Keratinocyte (primary cell): Measurements from ENCODE around the gene NOX4. TPM values are rescaled to one million over a fixed set of nuclear protein-coding genes. Genes with fewer than 3 reads are reported as not detected.

ENCODE experiments used
- DNase-seq: peaks from one replicate; pipeline ENCODE4 v3.0.0-alpha.2; 2011; ENCODE audit warnings: low read depth, missing footprints, low spot score
- FAIRE-seq: peaks from 2 replicates; lab custom pipeline; 2011; peaks lifted over from hg19 to GRCh38; lab: Jason Lieb, UNC
- H2AFZ ChIP-seq: 2 replicates; pipeline ENCODE4 v1.6.0; 2012; ENCODE audit warnings: low read length, control low read depth, inconsistent platforms; ENCODE audit not compliant: control insufficient read depth
- H3K27ac ChIP-seq: 2 replicates; pipeline ENCODE4 v1.5.1; 2011; ENCODE audit warnings: low read length; ENCODE audit not compliant: control insufficient read depth, insufficient read depth
- H3K27me3 ChIP-seq: 3 replicates; pipeline ENCODE4 v1.6.0; 2011; ENCODE audit warnings: low read length; ENCODE audit not compliant: control insufficient read depth, insufficient read depth; ENCODE audit errors: extremely low read depth
- H3K36me3 ChIP-seq, 2 experiments: 2 replicates in 1 of 2; 3 replicates in 1 of 2; pipeline ENCODE4 v1.5.1; 2011; ENCODE audit warnings: low read length in 2 of 2, mild to moderate bottlenecking in 1 of 2; ENCODE audit not compliant: control insufficient read depth in 2 of 2, insufficient read depth in 2 of 2; ENCODE audit errors: extremely low read depth in 1 of 2
- H3K4me1 ChIP-seq: 3 replicates; pipeline ENCODE4 v1.5.1; 2011; ENCODE audit warnings: low read length; ENCODE audit not compliant: control insufficient read depth, insufficient read depth; ENCODE audit errors: extremely low read depth
- H3K4me2 ChIP-seq: 3 replicates; pipeline ENCODE4 v1.6.0; 2011; ENCODE audit warnings: low read depth, low read length; ENCODE audit not compliant: control insufficient read depth, insufficient read depth; ENCODE audit errors: extremely low read depth
- H3K4me3 ChIP-seq, 3 experiments: fragments of 200-600 bp in 1 of 3; sonication (generic) in 1 of 3; 2 replicates in 2 of 3; 3 replicates in 1 of 3; pipeline ENCODE4 v1.5.1; 2011 to 2016; ENCODE audit warnings: low read length in 3 of 3, mild to moderate bottlenecking in 3 of 3, control low read depth in 2 of 3, inconsistent platforms in 1 of 3, low read depth in 1 of 3, mixed read lengths in 1 of 3, mixed run types in 1 of 3, moderate library complexity in 1 of 3; ENCODE audit not compliant: control insufficient read depth in 2 of 3, insufficient read depth in 2 of 3; ENCODE audit errors: extremely low read depth in 1 of 3
- H3K79me2 ChIP-seq: 2 replicates; pipeline ENCODE4 v1.6.0; 2012; ENCODE audit warnings: low read length; ENCODE audit not compliant: control insufficient read depth, insufficient read depth
- H3K9ac ChIP-seq: 3 replicates; pipeline ENCODE4 v1.6.0; 2011; ENCODE audit warnings: low read length; ENCODE audit not compliant: control insufficient read depth, insufficient read depth; ENCODE audit errors: extremely low read depth
- H3K9me1 ChIP-seq: 3 replicates; pipeline ENCODE4 v1.6.0; 2011; ENCODE audit warnings: low read length; ENCODE audit not compliant: control insufficient read depth, insufficient read depth; ENCODE audit errors: extremely low read depth
- H3K9me3 ChIP-seq: 2 replicates; pipeline ENCODE4 v1.5.1; 2012; ENCODE audit warnings: low read depth, low read length; ENCODE audit not compliant: control insufficient read depth
- H4K20me1 ChIP-seq: 3 replicates; pipeline ENCODE4 v1.6.0; 2011; ENCODE audit warnings: low read length; ENCODE audit not compliant: control insufficient read depth, insufficient read depth; ENCODE audit errors: extremely low read depth
- EZH2 ChIP-seq: IDR thresholded peaks from one replicate; pipeline ENCODE4 v1.6.1; 2012; ENCODE audit warnings: inconsistent platforms, mild to moderate bottlenecking, low read length, moderate library complexity
- dilution Hi-C: fragments of 300-500 bp; cut with MboI; formaldehyde crosslinking; loops from one replicate; pipeline ENCODE4 v1.7.0; 2020; ENCODE audit warnings: low sequenced_read_pairs; ENCODE audit not compliant: extremely low pct_ligation_motif_present
- polyA plus RNA-seq, 5 experiments: library from polyadenylated mRNA; depleted of rRNA in 3 of 5; stranded (reverse) in 3 of 5; stranded (forward) in 1 of 5; unstranded in 1 of 5; fragments of >200 nt; gene quantifications; 1 replicate in 1 of 5; 2 replicates in 3 of 5; 3 replicates in 1 of 5; pipeline versions ENCODE4 v1.2.1 to v1.2.3, GENCODE V29; 2011 to 2012; ENCODE audit warnings: missing spikeins in 2 of 5, low read depth in 1 of 5, low replicate concordance in 1 of 5
- TF ChIP-seq, protein P1 (sequence below), 3 experiments: IDR thresholded peaks in 1 of 3; conservative IDR thresholded peaks in 1 of 3; optimal IDR thresholded peaks in 1 of 3; 2 replicates in 2 of 3; 3 replicates in 1 of 3; pipeline versions ENCODE3 to v1.5.1; 2011; ENCODE audit warnings: low read length in 3 of 3, mild to moderate bottlenecking in 3 of 3, moderate library complexity in 2 of 3, control low read depth in 1 of 3, inconsistent platforms in 1 of 3; ENCODE audit not compliant: insufficient read depth in 2 of 3; ENCODE audit errors: extremely low read depth in 1 of 3

The NOX4 gene
- polyA plus RNA-seq, 1 donor (not counting 4 experiments of a cell fraction or from before 2014, with no cell fraction given), result not detected

DNA sequence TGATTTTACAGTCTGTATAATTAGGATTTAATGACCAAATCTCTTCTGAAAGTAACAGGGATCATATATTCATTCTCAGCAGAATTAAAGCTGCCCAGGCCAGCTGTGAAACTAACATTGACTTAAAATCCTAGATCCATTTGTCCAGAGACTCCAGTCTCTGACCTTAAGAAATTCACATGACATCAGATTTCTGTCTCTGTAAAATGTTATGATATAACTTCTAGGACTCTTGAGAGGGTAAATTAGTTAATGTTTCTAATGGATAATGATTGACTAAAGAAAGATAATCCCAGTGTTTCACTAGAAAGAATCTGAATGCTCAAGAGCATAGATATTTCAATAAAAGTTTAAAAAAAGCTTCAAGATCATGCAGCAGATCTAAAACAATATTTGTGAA, 6.3 kb downstream of the NOX4 start:
- dilution Hi-C loops, result no loop called here
- no peak for FAIRE-seq
- TF ChIP-seq, protein P1, sequence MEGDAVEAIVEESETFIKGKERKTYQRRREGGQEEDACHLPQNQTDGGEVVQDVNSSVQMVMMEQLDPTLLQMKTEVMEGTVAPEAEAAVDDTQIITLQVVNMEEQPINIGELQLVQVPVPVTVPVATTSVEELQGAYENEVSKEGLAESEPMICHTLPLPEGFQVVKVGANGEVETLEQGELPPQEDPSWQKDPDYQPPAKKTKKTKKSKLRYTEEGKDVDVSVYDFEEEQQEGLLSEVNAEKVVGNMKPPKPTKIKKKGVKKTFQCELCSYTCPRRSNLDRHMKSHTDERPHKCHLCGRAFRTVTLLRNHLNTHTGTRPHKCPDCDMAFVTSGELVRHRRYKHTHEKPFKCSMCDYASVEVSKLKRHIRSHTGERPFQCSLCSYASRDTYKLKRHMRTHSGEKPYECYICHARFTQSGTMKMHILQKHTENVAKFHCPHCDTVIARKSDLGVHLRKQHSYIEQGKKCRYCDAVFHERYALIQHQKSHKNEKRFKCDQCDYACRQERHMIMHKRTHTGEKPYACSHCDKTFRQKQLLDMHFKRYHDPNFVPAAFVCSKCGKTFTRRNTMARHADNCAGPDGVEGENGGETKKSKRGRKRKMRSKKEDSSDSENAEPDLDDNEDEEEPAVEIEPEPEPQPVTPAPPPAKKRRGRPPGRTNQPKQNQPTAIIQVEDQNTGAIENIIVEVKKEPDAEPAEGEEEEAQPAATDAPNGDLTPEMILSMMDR (optimal IDR thresholded peaks at IDR 0.05 in 1 of 3, IDR thresholded peaks at IDR 0.05 in 1 of 3, conservative IDR thresholded peaks at IDR 0.05 in 1 of 3; ENCODE audit: extremely low read depth in 1 of 3, insufficient read depth in 2 of 3, low read length in 3 of 3), result no peak
- TF ChIP-seq EZH2, result no peak

DNA sequence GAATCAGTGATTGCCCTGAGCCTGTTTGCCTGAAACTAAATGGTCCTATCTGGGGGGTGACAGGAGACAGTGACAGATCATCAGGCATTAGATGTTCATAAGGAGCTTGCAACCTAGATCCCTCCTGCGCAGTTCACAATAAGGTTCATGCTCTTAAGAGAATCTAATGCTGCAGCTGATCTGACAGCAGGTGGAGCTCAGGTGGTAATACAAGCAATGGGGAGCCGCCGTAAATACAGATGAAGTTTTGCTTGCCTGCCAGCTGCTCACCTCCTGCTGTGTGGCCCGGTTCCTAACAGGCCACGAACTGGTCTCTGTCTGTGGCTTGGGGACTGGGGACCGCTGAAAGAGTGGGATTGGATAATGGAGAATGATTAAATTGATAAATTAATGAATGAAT, 14.0 kb downstream of the NOX4 start:
- Histone ChIP-seq H3K9me3 (no peaks in the 10 kb centered on the region), H3K4me2 (no peak overlapping the region), H3K27ac (no peak overlapping the region), H2AFZ (no peak overlapping the region), H3K27me3 (no peaks in the 10 kb centered on the region), H3K4me3 (no peak overlapping the region), H3K79me2 (no peaks in the 10 kb centered on the region), H3K4me1 (no peaks in the 10 kb centered on the region), H3K9ac (no peak overlapping the region), H4K20me1 (no peaks in the 10 kb centered on the region), H3K36me3 (no peaks in the 10 kb centered on the region), H3K9me1 (no peaks in the 10 kb centered on the region)
- DNase-seq (no peak), FAIRE-seq (no peak)
- TF ChIP-seq, protein P1 (optimal IDR thresholded peaks at IDR 0.05 in 1 of 3, IDR thresholded peaks at IDR 0.05 in 1 of 3, conservative IDR thresholded peaks at IDR 0.05 in 1 of 3; ENCODE audit: extremely low read depth in 1 of 3, insufficient read depth in 2 of 3, low read length in 3 of 3), result peak in 2 of 3 experiments; percentile 21 to 23
- no peak for TF ChIP-seq EZH2
- dilution Hi-C loops, result no loop called here

More for the DNA sequence above, 6.3 kb downstream of the NOX4 start:
- Histone ChIP-seq H3K27ac (no peak overlapping the region), H3K9ac (no peak overlapping the region), H3K27me3 (no peaks in the 10 kb centered on the region), H3K9me1 (no peaks in the 10 kb centered on the region), H4K20me1 (no peaks in the 10 kb centered on the region), H3K79me2 (no peaks in the 10 kb centered on the region), H3K36me3 (no peaks in the 10 kb centered on the region), H3K4me3 (no peak overlapping the region), H2AFZ (no peak overlapping the region), H3K4me1 (no peaks in the 10 kb centered on the region), H3K9me3 (no peaks in the 10 kb centered on the region), H3K4me2 (no peak overlapping the region)
- DNase-seq, result no peak
